ENCODE measurements around the gene CFB.

- no peak for TF ChIP-seq RFX5 (IDR thresholded peaks at IDR 0.05; ENCODE audit: low read depth, low read length)
- no peak for TF ChIP-seq CEBPB (IDR thresholded peaks at IDR 0.05; ENCODE audit: low read depth, low read length)
- TF ChIP-seq SMC3 (IDR thresholded peaks at IDR 0.05; ENCODE audit: low read depth, low read length) = no peak
- no peak for TF ChIP-seq CTCF (conservative IDR thresholded peaks at IDR 0.05; ENCODE audit: low read depth, low read length)
- TF ChIP-seq BHLHE40 (IDR thresholded peaks at IDR 0.05; ENCODE audit: low read depth, low read length) = no peak; the same call in none of the 2 replicates
- TF ChIP-seq POLR2A (IDR thresholded peaks at IDR 0.05; ENCODE audit: low read depth, low read length) = no peak
- no peak for TF ChIP-seq CHD1 (IDR thresholded peaks at IDR 0.05; ENCODE audit: low read depth, low read length)
- TF ChIP-seq USF2 (IDR thresholded peaks at IDR 0.05; ENCODE audit: low read depth, low read length) = peak; percentile 97
Observed at GRCh38 chr6:31897612-31898382, 48.1 kb upstream of the CFB start, which contains the start of gene EHMT2.

Data from IMR-90 (cell line).